Measurements from ENCODE around the gene GARIN5B. TPM values are rescaled to one million over a fixed set of nuclear protein-coding genes. Genes with fewer than 3 reads are reported as not detected.

The GARIN5B gene
- total and polyA plus RNA-seq, 2 of the 13 experiments (the other 11 are each of a cell fraction or from before 2014, with no cell fraction given): not detected

DNA sequence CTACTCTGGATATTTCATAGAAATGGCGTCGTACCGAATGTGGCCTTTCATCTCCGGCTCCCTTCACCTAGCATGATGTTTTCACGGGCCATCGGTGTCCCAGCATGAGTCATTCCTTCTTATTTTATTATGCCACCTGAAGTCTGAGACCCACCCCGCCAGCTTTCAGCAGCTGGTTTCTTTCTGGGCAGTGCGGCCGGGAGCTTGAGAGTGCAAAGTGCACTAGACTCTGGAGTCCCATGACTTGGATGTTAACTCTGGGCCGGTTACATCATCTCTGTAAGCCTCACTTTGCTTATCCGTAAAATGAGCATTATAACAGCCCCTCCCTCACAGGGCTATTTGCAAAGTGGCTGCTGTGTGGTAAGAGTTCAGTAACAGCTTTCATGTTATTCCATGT, 29.2 kb downstream of the GARIN5B start (continued):
- no peak for TF ChIP-seq ZNF232 (CRISPR knock-in tag; IDR thresholded peaks at IDR 0.05; ENCODE audit: borderline replicate concordance)
- TF ChIP-seq KDM5A (IDR thresholded peaks at IDR 0.05; ENCODE audit: borderline replicate concordance, low read length): no peak
- TF ChIP-seq, protein P1, sequence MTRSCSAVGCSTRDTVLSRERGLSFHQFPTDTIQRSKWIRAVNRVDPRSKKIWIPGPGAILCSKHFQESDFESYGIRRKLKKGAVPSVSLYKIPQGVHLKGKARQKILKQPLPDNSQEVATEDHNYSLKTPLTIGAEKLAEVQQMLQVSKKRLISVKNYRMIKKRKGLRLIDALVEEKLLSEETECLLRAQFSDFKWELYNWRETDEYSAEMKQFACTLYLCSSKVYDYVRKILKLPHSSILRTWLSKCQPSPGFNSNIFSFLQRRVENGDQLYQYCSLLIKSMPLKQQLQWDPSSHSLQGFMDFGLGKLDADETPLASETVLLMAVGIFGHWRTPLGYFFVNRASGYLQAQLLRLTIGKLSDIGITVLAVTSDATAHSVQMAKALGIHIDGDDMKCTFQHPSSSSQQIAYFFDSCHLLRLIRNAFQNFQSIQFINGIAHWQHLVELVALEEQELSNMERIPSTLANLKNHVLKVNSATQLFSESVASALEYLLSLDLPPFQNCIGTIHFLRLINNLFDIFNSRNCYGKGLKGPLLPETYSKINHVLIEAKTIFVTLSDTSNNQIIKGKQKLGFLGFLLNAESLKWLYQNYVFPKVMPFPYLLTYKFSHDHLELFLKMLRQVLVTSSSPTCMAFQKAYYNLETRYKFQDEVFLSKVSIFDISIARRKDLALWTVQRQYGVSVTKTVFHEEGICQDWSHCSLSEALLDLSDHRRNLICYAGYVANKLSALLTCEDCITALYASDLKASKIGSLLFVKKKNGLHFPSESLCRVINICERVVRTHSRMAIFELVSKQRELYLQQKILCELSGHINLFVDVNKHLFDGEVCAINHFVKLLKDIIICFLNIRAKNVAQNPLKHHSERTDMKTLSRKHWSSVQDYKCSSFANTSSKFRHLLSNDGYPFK (CRISPR knock-in tag; IDR thresholded peaks at IDR 0.05; ENCODE audit: borderline replicate concordance): peak; percentile 66; the same call in 1 of the 2 replicates
- TF ChIP-seq, protein P2, sequence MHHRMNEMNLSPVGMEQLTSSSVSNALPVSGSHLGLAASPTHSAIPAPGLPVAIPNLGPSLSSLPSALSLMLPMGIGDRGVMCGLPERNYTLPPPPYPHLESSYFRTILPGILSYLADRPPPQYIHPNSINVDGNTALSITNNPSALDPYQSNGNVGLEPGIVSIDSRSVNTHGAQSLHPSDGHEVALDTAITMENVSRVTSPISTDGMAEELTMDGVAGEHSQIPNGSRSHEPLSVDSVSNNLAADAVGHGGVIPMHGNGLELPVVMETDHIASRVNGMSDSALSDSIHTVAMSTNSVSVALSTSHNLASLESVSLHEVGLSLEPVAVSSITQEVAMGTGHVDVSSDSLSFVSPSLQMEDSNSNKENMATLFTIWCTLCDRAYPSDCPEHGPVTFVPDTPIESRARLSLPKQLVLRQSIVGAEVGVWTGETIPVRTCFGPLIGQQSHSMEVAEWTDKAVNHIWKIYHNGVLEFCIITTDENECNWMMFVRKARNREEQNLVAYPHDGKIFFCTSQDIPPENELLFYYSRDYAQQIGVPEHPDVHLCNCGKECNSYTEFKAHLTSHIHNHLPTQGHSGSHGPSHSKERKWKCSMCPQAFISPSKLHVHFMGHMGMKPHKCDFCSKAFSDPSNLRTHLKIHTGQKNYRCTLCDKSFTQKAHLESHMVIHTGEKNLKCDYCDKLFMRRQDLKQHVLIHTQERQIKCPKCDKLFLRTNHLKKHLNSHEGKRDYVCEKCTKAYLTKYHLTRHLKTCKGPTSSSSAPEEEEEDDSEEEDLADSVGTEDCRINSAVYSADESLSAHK (CRISPR knock-in tag; IDR thresholded peaks at IDR 0.05; ENCODE audit: borderline replicate concordance): no peak
- TF ChIP-seq, protein P3, sequence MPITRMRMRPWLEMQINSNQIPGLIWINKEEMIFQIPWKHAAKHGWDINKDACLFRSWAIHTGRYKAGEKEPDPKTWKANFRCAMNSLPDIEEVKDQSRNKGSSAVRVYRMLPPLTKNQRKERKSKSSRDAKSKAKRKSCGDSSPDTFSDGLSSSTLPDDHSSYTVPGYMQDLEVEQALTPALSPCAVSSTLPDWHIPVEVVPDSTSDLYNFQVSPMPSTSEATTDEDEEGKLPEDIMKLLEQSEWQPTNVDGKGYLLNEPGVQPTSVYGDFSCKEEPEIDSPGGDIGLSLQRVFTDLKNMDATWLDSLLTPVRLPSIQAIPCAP (CRISPR knock-in tag; IDR thresholded peaks at IDR 0.05; ENCODE audit: low read depth): no peak
- no peak for TF ChIP-seq POLR2AphosphoS2 (IDR thresholded peaks at IDR 0.05; ENCODE audit: low read depth, low read length)
- TF ChIP-seq, protein P4, sequence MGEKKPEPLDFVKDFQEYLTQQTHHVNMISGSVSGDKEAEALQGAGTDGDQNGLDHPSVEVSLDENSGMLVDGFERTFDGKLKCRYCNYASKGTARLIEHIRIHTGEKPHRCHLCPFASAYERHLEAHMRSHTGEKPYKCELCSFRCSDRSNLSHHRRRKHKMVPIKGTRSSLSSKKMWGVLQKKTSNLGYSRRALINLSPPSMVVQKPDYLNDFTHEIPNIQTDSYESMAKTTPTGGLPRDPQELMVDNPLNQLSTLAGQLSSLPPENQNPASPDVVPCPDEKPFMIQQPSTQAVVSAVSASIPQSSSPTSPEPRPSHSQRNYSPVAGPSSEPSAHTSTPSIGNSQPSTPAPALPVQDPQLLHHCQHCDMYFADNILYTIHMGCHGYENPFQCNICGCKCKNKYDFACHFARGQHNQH (CRISPR knock-in tag; IDR thresholded peaks at IDR 0.05): peak; percentile 67
- TF ChIP-seq, protein P5, sequence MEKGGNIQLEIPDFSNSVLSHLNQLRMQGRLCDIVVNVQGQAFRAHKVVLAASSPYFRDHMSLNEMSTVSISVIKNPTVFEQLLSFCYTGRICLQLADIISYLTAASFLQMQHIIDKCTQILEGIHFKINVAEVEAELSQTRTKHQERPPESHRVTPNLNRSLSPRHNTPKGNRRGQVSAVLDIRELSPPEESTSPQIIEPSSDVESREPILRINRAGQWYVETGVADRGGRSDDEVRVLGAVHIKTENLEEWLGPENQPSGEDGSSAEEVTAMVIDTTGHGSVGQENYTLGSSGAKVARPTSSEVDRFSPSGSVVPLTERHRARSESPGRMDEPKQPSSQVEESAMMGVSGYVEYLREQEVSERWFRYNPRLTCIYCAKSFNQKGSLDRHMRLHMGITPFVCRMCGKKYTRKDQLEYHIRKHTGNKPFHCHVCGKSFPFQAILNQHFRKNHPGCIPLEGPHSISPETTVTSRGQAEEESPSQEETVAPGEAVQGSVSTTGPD (CRISPR knock-in tag; IDR thresholded peaks at IDR 0.05): no peak
- peak; percentile 32; the same call in 1 of the 2 replicates for TF ChIP-seq ZBTB20 (CRISPR knock-in tag; IDR thresholded peaks at IDR 0.05; ENCODE audit: borderline replicate concordance, low read depth)
- TF ChIP-seq RBM22 (optimal IDR thresholded peaks at IDR 0.05; ENCODE audit: low read length): no peak
- TF ChIP-seq, protein P6, sequence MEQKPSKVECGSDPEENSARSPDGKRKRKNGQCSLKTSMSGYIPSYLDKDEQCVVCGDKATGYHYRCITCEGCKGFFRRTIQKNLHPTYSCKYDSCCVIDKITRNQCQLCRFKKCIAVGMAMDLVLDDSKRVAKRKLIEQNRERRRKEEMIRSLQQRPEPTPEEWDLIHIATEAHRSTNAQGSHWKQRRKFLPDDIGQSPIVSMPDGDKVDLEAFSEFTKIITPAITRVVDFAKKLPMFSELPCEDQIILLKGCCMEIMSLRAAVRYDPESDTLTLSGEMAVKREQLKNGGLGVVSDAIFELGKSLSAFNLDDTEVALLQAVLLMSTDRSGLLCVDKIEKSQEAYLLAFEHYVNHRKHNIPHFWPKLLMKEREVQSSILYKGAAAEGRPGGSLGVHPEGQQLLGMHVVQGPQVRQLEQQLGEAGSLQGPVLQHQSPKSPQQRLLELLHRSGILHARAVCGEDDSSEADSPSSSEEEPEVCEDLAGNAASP (CRISPR knock-in tag; IDR thresholded peaks at IDR 0.05; ENCODE audit: borderline replicate concordance): peak; percentile 45; the same call in 1 of the 2 replicates
- peak; percentile 90 for TF ChIP-seq KDM1A (CRISPR knock-in tag; IDR thresholded peaks at IDR 0.05)
- no peak for TF ChIP-seq CREB1 (IDR thresholded peaks at IDR 0.05)
- peak; percentile 77 for TF ChIP-seq CREB1 (CRISPR knock-in tag; IDR thresholded peaks at IDR 0.05)
- peak; percentile 69 for TF ChIP-seq DMAP1 (CRISPR knock-in tag; IDR thresholded peaks at IDR 0.05)
- TF ChIP-seq DR1 (CRISPR knock-in tag; IDR thresholded peaks at IDR 0.05): no peak
- no peak for TF ChIP-seq SMARCC2 (IDR thresholded peaks at IDR 0.05)
- 0 out of 2 replicates have a peak, but pooled peaks have one; percentile 57 for TF ChIP-seq CBX5 (CRISPR knock-in tag; IDR thresholded peaks at IDR 0.05; ENCODE audit: borderline replicate concordance)
- TF ChIP-seq, protein P7, sequence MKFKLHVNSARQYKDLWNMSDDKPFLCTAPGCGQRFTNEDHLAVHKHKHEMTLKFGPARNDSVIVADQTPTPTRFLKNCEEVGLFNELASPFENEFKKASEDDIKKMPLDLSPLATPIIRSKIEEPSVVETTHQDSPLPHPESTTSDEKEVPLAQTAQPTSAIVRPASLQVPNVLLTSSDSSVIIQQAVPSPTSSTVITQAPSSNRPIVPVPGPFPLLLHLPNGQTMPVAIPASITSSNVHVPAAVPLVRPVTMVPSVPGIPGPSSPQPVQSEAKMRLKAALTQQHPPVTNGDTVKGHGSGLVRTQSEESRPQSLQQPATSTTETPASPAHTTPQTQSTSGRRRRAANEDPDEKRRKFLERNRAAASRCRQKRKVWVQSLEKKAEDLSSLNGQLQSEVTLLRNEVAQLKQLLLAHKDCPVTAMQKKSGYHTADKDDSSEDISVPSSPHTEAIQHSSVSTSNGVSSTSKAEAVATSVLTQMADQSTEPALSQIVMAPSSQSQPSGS (CRISPR knock-in tag; IDR thresholded peaks at IDR 0.05): peak; percentile 95
